GM12801 (cell line): ENCODE measurements around the gene LMBR1L.

Experiments used
- CTCF ChIP-seq: IDR thresholded peaks from one replicate; pipeline ENCODE4 v1.5.1; 2011; ENCODE audit warnings: control low read depth; ENCODE audit not compliant: insufficient read length; ENCODE audit errors: extremely low read depth

LMBR1L gene

GRCh38 chr12:49069507-49070346 is 40.9 kb downstream of the LMBR1L start, which contains the start of gene RHEBL1:
Gene RHEBL1, minus strand, starts transcription at chr12:49069979. Its CDS starts 194 bp downstream, at chr12:49069785.
- TF ChIP-seq CTCF: no peak

- TF ChIP-seq CTCF: no peak
These were observed 41.7 kb downstream of the LMBR1L start for GRCh38 chr12:49068879-49069506.

GRCh38 chr12:49066120-49066519 is 44.5 kb downstream of the LMBR1L start:
- no peak for TF ChIP-seq CTCF

- TF ChIP-seq CTCF: no peak
These were observed 45.9 kb downstream of the LMBR1L start for GRCh38 chr12:49064767-49065152.

- TF ChIP-seq CTCF: no peak
These were observed 49.4 kb downstream of the LMBR1L start for GRCh38 chr12:49061157-49061650.

GRCh38 chr12:49060237-49061156 is 50.1 kb downstream of the LMBR1L start, which contains the start of gene KMT2D:
Gene KMT2D, minus strand, starts transcription at chr12:49060794. Its CDS starts 5,470 bp downstream, at chr12:49055324.
- TF ChIP-seq CTCF: no peak
